HG03060 (cell line): ENCODE data around the gene DCST1.

Source experiments
- ATAC-seq: cut with Tn5 transposase; IDR thresholded peaks from one replicate; pipeline ENCODE4 v1.9.1; 2021; ENCODE audit warnings: low read depth, moderate number of reproducible peaks; ENCODE audit not compliant: unreplicated experiment

Gene DCST1

GRCh38 chr1:155030243-155030795 lies 3.3 kb upstream of the DCST1 start:
- ATAC-seq, result no peak

GRCh38 chr1:155030899-155031298 lies 2.7 kb upstream of the DCST1 start:
- no peak for ATAC-seq

- ATAC-seq, result no peak
These were observed 738 bp upstream of the DCST1 start for GRCh38 chr1:155032886-155033285.

- no peak for ATAC-seq
These were observed 939 bp downstream of the DCST1 start for GRCh38 chr1:155034318-155035208.

- ATAC-seq, result no peak
These were observed 2.3 kb downstream of the DCST1 start for GRCh38 chr1:155035936-155036335.

- ATAC-seq, result no peak
These were observed 3.4 kb downstream of the DCST1 start for GRCh38 chr1:155037043-155037442.

GRCh38 chr1:155037851-155038441 lies 4.3 kb downstream of the DCST1 start:
- ATAC-seq, result no peak

- no peak for ATAC-seq
These were observed 5.1 kb downstream of the DCST1 start for GRCh38 chr1:155038602-155039307.

GRCh38 chr1:155039308-155039669 lies 5.7 kb downstream of the DCST1 start:
- ATAC-seq, result no peak

GRCh38 chr1:155040358-155041093 lies 6.9 kb downstream of the DCST1 start:
- ATAC-seq, result no peak

GRCh38 chr1:155042789-155043188 lies 9.2 kb downstream of the DCST1 start:
- ATAC-seq, result no peak

GRCh38 chr1:155043301-155043702 lies 9.7 kb downstream of the DCST1 start:
- ATAC-seq, result no peak

- no peak for ATAC-seq
These were observed 10.2 kb downstream of the DCST1 start for GRCh38 chr1:155043793-155044192.

GRCh38 chr1:155044365-155044764 lies 10.7 kb downstream of the DCST1 start:
- no peak for ATAC-seq

GRCh38 chr1:155044812-155045657 lies 11.4 kb downstream of the DCST1 start:
- no peak for ATAC-seq

GRCh38 chr1:155048449-155049334 lies 15.1 kb downstream of the DCST1 start:
- no peak for ATAC-seq

GRCh38 chr1:155049651-155050559 lies 16.3 kb downstream of the DCST1 start:
- ATAC-seq, result no peak
